ENCODE data around the gene GRAP2. TPM values are rescaled to one million over a fixed set of nuclear protein-coding genes. Genes with fewer than 3 reads are reported as not detected.
"Not testable (repeated sequence)": the region's sequence is repeated elsewhere in the genome, so short reads cannot be mapped to it uniquely, and the experiment has no call there.

The GRAP2 gene
- total RNA-seq, 1 donor = under 0.01 TPM

DNA sequence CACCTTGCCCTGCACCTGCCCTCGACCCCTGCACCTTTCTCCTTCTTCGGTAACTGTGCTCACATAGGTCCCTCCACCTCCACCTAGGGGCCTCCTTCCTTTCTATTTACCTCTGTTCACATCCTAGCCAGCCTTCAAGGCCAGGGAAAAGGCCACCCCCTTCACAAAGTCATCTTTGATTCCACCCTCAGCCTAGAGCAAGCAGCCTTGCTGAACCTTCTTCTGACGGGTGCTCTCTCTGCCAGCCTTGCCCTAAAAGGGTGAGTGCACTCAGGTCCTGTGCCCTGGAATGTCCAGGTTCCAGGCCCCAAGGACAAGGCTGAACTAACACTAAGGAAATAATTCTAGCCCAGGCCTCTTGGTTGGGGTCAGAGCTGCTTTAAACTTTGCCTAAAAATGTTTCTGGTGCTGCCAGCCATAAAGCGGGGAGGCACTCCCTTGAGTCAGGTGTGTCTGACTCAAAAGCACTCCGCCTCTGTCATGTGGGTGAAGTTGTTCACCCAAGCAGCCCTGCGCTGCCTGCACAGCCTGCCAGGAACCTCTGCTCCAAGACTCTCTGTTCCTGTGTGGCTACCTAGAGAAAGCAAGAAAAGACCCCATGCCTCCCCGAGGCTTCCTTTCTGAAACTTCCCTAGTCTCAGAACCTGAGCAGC is 84.6 kb downstream of the GRAP2 start:
- TF ChIP-seq, protein P1, sequence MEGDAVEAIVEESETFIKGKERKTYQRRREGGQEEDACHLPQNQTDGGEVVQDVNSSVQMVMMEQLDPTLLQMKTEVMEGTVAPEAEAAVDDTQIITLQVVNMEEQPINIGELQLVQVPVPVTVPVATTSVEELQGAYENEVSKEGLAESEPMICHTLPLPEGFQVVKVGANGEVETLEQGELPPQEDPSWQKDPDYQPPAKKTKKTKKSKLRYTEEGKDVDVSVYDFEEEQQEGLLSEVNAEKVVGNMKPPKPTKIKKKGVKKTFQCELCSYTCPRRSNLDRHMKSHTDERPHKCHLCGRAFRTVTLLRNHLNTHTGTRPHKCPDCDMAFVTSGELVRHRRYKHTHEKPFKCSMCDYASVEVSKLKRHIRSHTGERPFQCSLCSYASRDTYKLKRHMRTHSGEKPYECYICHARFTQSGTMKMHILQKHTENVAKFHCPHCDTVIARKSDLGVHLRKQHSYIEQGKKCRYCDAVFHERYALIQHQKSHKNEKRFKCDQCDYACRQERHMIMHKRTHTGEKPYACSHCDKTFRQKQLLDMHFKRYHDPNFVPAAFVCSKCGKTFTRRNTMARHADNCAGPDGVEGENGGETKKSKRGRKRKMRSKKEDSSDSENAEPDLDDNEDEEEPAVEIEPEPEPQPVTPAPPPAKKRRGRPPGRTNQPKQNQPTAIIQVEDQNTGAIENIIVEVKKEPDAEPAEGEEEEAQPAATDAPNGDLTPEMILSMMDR (IDR thresholded peaks at IDR 0.05; ENCODE audit: insufficient read depth, low read depth, low read length) = no peak
- no peak for DNase-seq (ENCODE audit: low read depth)
- H3K4me3 ChIP-seq (ENCODE audit: low read depth, low read length) = no peak overlapping the region

DNA sequence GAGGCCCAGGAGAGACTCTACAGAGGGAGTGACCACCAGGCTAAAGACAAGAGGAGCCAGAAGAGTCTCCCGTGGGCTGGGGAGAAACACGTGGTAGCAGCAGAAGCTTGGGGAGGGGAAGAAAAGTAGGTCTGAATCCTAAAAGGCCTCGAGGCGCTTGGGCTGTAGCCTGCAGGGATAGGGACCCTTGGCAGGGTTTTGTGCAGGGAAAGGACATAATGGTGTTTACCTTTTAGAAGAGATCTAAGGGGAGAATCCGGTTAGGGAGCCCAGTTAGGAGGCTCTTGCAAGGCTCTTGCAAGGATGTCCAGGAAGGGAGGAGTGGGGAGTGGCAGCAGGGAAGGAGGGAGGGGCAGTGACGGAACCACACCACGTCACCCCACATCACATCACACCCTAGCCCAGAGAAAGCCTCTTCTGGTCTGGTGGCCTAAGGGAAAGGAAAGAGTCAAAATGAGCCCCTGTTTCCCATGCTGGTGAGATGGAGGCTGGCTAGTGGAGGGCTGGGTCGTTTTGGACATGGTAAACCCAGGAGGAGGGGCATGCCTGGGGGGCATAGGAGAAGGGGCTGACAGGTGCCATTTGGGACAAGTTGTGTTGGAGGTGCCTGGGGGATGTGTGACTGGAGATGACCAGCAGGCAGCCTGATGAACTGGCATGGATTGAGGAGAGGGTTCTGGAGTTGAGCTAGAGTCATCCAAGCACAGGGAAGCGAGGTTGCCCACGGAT is 87.7 kb downstream of the GRAP2 start:
- TF ChIP-seq, protein P1 (IDR thresholded peaks at IDR 0.05; ENCODE audit: insufficient read depth, low read depth, low read length) = no peak
- DNase-seq (ENCODE audit: low read depth) = no peak

DNA sequence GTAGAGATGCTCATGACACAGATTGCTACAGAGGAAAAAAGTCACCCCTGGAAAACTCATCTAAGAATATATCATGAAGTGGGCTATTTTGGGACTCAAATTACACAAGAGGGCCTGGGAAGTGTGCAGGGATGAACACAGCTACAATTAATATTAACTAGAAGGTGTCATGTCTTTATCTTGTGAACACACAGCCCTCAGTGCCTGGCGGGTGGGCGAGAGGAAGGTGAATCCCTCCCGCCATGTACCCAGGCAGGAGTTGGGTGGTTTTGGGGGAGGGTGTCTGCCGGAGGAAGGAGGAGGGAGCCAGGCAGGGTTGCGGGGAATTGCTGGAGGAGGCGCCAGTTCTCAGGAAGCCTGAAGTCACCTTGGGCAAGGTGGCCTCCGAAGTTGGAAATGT is 88.7 kb downstream of the GRAP2 start:
- DNase-seq (ENCODE audit: low read depth) = no peak
- H3K4me3 ChIP-seq (ENCODE audit: low read depth, low read length) = no peak overlapping the region
- TF ChIP-seq, protein P1 (IDR thresholded peaks at IDR 0.05; ENCODE audit: insufficient read depth, low read depth, low read length) = no peak

More for the DNA sequence above, 87.7 kb downstream of the GRAP2 start:
- H3K4me3 ChIP-seq (ENCODE audit: low read depth, low read length) = no peak overlapping the region

DNA sequence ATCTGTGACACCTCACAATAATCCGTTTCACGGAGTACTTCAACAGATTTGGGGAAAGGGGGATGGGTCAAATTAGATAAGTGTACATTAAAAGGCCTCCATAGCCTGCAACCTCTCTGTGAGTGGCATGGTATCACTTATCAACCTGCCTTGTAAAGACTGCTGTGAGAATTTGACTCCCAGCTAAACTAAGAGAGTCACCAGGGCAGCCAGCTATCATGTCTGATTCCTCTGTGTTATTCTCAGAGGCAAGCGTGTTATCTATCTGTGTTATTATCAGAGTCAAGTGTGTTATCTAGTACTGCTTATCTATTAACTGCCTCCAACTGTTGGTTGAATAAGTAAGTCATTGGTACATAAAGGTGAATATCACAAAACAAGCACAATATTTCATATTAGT is 89.8 kb downstream of the GRAP2 start:
- TF ChIP-seq, protein P1 (IDR thresholded peaks at IDR 0.05; ENCODE audit: insufficient read depth, low read depth, low read length) = no peak
- no peak for DNase-seq (ENCODE audit: low read depth)
- H3K4me3 ChIP-seq (ENCODE audit: low read depth, low read length) = no peak overlapping the region

DNA sequence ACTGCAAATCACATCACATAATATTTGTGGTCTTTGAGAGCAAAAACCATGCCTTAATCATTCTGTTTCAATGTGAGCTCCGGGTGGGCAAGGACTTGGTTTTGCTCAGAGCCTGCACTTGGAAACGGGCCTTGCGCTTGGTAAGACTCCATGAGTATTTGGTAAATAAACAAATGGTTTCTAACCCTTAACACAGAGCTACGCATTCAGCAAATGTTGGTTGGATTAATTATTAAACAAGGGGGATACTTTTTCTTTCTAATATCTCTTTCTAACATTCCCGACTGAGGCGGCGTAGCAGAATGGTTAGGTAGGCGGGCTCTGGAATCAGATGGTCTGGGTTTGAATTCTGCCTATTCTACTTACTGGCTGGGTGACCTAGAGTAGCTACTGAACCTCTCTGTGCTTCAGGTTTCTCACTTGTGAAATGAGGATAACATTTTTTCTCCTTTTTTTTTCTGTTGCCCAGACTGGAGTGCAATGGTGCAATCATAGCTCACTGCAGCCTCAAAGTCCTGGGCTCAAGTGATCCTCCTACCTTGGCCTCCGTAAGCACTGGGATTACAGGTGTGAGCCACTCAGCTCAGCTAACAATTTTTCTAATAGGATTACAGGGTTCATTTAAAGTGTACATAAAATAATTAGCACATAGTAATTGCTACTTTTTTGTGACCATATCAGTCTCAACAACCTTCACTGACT is 90.4 kb downstream of the GRAP2 start:
- no peak overlapping the region for H3K4me3 ChIP-seq (ENCODE audit: low read depth, low read length)
- DNase-seq (ENCODE audit: low read depth) = no peak
- TF ChIP-seq, protein P1 (IDR thresholded peaks at IDR 0.05; ENCODE audit: insufficient read depth, low read depth, low read length) = no peak

DNA sequence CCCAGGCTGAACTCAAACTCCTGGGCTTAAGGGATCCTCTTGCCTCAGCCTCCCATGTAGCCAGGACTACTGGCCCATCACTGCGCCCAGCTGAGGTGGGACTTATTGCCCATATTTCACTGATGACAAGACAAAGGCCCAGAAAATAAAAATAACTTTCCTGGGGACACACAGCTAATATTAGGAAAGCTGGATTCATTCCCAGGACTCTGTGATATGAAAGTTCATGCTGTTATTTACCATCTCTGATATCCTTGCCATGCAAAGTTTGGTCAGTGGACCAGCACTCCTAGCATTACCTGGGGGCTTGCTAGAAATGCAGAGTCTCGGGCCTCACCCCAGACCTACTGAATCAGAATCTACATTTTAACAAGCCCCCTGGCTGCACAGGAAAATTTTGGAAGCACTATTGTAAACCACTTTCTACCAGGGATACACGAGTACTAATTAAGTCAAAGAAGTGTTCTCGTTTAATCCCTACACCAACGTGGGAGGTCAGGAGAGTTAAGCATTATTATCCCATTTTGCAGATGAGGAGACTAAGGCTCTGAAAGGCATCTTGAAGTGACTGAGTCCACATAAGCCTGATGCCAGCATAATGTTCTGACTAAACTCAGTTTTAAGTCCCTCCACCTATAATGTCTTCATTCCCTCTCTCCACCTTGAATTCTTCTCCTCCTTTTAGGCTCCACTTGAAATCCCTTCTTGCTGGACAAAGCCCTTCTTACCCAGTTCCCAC is 91.4 kb downstream of the GRAP2 start:
- TF ChIP-seq, protein P1 (IDR thresholded peaks at IDR 0.05; ENCODE audit: insufficient read depth, low read depth, low read length) = no peak

DNA sequence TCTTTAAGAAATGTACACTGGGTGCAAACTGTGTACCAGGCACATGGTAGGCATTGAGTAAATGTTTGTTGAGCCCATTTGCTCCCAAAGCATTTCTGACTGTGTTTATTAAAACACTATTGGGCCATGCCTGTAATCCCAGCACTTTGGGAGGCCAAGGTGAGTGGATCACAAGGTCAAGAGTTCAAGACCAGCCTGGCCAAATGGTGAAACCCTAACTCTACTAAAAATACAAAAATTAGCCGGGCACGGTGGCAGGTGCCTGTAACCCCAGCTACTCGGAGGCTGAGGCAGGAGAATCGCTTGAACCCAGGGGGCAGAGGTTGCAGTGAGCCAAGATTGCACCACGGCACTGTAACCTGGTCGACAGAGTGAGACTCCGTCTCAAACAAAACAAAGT is 92.0 kb downstream of the GRAP2 start:
- not testable (repeated sequence) for DNase-seq (ENCODE audit: low read depth); H3K4me3 ChIP-seq (ENCODE audit: low read depth, low read length)

More for the DNA sequence above, 91.4 kb downstream of the GRAP2 start:
- no peak for DNase-seq (ENCODE audit: low read depth)
- H3K4me3 ChIP-seq (ENCODE audit: low read depth, low read length) = no peak overlapping the region

All from fibroblast of villous mesenchyme (primary cell).